NCI-H128 (cell line): ENCODE data around the gene TFR2.

Source experiments
- DNase-seq: peaks from one replicate; lab custom pipeline; 2025; ENCODE audit not compliant: unreplicated experiment; lab: John Stamatoyannopoulos, UW

Gene TFR2

DNA sequence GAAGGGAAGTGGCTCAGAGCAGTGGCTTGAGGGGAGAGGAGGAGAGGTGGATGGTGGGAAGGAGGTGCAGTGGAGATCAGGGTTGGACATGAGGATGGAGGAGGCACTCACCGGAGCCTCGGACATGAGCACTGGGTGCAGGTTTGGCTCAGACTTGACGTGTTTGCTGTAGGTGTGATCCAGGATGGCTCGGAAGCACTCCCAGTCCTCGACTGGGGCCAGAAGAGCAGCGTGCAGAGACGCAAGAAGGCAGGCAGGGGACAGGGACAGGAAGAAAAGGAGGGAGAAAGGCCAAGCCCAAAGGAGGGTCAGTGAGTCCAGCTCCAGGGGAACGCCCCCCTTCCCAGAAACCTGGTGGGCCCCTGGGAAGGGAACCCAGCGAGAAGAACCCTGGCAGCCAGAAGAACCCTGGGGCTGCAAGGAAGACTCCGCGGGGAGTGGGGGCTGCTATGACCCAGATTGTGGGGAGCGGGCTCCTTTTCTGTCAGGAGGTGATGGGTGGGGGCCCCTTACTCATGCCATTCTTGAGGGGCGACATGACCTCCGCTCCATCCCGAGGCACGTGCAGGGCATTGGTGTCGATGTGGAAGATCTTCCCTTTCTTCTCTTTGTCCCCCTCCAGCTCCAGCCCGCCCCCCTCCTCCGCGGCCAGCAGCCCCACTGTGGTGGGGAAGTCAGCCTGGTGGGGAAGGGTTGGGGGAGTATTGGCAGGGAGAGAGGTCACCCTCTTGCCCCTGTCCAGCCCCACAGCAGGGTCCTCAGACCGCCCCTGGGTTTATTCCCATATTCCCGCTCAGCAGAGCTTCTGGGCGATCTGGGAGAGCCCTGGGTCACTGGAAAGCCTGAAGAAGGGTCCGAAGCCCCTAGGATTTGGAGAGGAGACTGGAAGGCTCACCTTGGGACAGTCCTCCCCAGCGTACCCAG lies 13.8 kb upstream of the TFR2 start:
- no peak for DNase-seq

DNA sequence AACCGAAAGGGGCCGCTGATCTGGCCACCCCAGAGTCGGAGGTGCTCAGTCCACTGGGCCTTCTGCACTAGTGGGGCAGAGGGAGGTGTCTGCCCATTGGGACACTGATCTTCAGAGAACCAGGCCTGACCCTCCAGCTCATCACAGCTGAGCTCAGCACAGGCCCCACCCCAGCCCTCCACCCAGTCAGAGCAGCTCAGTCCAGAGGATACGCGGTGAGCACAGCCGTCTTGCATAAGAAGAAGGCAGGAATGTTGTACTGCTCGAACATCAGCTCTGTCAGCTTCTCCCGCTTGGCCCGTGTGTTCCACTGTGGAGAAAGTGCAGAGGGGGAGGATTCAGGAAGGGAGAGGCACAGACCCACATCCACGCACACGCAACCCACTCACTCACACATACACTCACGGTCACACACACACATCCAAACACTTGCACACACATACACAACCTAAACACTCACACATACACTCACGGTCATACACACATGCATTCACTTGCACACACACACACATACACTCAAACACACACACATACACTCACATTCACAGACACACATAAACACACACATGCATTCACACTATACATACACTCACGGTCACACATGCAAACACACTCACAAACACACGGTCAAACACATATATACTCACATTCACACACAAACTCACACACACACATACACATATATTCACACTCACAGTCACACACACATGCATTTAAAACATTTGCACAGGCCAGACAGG lies 8.6 kb upstream of the TFR2 start:
- DNase-seq: no peak

DNA sequence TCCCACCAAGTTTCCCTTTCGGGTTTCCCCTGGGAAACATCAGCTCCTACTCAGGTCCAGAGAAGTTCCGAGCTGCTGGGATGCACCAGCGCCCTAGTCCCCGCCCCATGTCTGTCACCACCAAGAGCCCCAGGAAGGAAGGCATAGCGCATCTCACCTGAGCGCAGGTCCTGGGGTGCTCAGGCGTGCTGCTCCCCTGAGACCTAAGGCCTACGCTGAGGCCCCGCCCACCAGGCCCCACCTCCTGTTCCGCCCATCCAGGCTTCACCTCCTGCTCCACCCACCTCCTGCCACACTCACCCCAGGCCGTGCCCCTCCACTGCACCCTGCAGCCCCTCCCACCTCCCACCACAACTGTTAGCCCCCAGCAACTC lies 1.2 kb upstream of the TFR2 start:
- no peak for DNase-seq

DNA sequence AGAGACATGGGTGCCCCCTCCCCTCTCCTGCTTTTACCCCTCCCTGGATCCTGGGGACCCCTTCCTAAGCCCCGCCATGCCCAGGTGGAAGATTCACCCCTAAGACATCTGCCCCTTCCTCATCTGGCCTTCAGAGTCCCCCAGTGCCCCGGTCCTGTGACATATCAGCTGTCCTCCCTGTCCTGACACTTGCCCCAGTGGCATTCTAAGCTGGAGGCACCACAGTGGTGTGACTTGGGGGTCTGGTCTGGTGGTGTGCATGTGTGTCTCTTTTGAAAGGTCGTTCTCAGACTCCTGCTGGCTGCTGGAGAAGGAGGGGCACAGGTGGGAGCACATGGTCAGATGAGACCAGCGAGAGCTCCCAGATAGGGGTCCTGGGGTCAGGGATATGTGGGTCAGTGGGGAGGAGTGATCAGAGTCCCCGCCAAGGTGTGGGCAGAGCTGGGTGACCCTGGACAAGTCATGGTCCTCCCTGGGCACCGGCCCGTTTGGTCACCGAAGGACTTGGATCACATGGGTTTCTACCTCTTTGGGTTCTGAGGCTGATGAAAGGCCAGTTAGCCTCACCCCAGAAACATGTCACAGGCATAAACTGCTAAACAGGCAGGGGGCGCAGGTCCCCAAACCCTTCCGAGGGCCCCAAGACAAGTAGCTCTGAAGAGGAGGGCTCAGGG lies 645 bp upstream of the TFR2 start:
- DNase-seq: no peak

DNA sequence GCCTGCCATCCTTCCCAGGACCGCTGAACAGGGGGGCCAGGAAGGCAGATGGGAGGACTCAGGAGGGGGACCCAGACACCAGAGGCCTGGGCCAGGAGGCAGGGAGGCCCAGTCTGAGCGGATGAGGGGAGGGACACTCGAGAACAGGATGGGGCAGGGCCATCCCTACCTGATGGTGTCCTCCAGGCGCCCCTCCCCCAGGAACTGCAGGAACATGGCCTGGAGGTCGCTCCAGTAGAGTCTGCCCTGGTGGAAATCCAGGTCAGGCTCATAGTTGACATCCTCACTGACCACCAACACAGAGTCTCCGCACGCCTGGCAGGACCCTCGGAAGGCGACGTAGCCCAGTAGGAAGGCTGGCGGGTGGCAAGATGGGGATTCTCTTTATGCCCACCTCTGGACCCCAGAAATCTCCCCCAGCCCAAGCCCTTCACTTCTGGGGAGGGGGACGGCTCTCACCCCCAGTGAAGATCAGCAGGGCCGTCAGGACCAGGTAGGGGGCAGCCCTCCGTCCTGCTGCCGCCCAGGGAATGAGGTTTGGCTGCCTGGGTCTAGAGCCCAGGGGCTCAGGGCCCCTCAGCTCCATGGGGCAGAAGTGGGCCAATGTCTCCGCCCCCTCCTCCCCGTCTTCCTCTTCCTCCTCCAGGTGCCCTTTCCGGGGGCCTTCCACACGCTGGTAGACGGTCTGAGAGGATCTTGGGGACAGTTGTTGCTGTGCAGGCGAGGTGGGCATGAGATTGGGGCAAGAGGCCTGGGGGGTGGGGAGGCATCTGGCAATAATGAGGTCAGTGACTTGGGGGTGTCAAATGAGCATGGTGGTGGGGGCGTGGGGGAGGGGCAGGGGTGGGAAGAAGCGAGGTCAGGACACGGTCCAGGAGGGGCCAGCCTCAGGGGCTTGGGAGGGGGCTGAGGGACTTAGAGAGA lies 573 bp downstream of the TFR2 start:
- DNase-seq: no peak

DNA sequence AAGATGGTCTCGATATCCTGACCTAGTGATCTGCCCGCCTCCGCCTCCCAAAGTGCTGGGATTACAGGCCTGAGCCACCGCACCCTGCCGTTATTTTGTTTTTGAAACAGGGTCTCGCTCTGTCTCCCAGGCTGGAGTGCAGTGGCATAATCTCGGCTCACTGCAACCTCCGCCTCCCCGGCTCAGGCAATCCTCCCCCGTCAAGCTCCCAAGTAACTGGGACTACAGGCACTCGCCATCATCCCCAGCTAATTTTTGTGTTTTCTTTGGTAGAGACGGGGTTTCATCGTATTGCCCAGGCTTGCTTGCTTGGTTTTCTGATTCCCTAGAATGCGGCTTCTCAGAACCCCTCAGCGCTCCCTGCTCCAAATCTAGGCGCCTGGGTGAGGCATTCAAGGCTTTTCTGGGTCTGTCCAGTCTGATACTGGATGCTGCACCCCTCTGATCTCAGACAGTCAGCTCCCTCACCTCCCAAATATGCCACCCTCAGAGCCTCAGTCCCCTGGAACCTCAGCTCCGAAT lies 1.3 kb downstream of the TFR2 start:
- no peak for DNase-seq

DNA sequence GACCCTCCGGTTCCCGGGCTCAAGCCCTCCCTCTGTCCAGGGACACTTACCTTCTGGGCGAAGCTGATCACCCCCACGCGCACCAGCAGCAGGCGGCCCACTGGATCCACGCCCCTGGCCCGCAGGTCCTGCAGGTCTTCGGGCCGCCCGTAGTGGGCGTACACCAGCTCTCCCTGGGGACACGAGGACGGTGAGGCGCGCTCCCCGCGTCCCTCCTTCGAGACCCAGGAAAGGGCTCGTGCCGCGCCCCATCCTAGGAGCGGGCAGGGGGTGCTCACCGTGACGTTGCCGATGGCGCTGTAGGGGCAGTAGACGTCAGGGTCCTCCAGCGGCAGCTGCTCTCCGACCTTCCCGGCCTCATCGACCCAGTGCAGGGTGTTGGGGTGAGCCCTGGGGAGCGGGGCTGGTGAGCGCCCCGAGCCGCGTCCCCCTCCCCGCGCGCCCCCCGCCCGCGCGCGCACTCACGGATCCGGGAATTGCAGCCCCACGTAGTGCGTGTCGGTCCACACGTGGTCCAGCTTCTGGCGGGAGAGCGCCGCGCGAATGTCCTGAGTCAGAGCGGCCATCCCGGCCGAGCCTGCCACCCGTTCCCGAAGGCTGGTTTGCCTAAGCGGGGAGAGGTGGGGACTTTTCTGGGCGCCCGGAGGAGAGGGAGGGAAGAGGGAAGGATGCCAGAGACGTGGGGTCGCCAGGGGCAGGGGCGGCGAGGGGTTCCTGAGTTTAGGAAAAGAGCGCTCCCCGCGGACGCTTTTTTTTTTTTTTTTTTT lies 8.2 kb downstream of the TFR2 start:
- peak; percentile 8 for DNase-seq

DNA sequence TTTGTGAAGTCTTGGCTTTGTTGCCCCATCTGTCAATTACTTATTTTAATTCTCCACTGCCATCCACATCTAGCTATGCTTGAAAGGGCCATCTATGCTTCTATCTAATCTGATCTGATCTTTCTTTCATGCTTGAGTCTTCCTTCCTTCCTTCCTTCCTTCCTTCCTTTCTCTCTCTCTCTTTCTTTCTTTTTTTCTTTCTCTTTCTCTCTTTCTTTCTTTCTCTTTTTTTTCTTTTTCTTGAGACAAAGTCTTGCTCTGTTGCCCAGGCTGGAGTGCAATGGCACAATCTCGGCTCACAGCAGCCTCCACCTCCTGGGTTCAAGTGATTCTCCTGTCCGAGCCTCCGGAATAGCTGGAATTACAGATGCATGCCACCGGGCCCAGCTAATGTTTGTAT lies 11.3 kb downstream of the TFR2 start:
- no peak for DNase-seq

DNA sequence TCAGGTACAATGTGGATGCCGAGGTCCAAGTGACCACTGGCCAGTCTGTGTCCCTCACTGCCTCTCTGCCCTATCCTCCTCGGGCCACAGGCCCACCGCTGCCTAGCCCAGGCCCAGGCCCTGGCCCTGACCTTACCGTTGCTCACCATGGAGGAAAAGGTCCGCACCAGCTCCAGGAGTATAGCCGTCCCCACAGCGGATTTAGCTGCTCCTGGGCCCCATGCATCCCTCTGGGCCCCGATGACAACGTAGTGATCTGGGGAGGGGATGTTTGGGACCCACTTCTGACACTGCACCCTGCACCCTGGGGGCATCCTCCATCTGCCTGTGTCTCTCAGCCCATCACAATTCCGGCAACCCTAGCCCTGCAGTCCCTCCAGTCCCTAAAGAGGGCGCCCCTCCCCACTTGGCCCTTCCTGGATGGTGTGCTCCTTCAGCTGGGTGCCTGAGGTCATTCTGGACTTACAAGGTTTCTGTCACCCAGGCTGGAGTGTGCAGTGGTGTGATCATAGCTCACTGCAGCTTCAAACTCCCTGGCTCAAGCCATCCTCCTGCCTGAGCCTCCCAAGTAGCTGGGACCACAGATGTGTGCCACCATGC lies 12.1 kb downstream of the TFR2 start:
- no peak for DNase-seq

DNA sequence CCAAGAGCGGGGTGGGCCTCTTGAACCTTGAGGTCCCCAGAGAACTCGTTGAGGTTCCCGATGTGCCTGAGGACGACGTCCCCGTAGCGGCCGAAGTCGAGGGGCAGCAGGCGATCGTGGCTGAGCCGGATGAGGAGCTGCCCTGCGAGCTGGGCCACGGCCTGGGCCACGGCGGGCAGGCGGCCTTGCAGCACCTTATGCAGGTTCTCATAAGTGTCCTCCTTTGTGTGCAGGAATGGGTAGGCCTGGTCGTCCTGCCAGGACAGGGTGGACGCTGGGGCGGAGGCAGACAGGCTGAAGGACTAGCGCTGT lies 14.2 kb downstream of the TFR2 start:
- no peak for DNase-seq

DNA sequence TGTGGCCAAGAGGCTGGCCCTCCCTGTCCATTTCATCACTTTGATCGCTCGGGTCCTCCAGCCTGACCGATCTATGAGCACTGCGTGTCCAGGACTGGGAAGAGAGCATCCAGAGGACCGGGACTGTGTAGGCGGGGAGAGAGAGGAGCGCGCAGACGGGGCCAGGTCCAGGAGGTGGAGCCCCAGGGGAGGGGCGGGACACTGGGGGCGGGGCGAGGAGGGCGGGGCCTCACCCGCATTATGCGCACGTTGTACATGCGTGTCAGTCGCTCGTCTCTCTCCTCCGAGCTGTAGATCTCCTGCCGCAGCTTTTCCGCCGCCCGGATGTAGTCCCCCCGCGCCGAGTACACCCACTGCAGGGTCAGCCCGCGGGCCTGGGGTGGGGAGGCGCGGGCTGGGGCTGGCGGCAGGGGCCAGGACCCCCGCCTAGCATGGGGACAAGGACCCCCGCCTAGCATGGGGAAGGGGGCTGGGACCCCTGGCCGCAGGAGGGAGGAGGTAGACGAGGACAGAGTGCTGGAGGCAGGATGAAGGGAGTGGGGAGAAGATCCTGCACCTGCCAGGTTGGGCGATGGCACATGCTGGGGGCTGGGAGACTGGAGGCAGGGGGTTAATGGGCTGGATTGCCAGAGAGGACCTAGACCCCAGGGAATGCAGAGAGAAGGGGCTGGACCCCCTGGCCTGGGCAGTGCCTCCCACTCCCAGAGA lies 14.7 kb downstream of the TFR2 start:
- DNase-seq: peak; percentile 46

DNA sequence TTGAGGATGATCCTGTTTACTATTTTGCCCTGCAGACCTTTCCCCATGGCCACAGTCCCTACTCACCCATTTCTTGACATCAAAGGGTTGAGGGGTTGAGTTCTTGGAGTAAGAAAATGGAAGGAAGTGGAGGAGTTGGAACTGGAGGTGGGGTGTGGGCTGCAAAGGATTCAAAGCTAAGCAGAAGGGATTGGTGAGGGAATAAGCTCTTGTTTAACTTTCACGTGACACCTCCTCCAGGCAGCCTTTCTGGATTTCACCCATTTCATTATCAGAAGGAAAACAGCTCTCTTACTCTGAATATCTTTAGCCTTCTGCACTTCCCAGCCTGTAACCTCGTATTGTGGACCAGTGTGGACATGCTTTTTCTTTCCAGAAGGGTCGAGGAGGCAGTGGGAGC lies 15.3 kb downstream of the TFR2 start:
- DNase-seq: no peak

DNA sequence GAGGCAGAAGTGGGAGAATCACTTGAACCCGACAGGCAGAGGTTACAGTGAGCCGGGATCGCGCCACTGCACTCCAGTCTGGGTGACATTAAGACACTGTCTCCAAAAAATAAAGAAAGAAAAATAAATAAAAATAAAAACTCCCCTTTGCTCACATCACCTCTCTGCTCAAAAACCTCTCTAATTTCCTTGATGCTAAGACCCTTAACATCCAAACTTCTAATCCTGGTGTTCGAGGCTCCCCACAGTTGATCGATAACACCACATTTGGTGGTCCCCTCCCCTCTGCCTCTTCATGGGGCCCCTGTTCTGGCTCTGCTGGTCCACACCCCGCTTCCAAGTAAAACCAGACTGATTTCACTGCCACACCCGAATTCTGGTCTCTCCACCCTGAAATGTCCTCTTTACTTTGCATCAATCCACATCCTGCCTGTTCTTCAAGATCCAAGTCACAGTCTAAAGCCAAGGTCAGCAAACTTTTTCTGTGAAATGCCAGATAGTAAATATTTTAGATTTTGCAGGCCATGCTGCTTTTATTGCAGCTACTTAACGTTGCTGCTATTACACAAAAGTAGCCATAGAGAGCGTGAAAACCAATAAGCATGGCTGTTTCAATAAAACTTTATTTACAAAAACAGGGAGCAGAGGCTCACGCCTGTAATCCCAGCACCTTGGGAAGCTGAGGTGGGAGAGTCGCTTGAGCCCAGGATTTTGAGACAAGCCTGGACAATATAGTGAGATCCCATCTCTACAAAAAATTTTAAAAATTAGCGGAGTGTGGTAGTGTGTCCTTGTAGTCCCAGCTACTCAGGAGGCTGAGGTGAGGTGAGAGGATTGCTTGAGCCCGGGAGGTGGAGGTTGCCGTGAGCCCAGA lies 17.2 kb downstream of the TFR2 start:
- DNase-seq: no peak

DNA sequence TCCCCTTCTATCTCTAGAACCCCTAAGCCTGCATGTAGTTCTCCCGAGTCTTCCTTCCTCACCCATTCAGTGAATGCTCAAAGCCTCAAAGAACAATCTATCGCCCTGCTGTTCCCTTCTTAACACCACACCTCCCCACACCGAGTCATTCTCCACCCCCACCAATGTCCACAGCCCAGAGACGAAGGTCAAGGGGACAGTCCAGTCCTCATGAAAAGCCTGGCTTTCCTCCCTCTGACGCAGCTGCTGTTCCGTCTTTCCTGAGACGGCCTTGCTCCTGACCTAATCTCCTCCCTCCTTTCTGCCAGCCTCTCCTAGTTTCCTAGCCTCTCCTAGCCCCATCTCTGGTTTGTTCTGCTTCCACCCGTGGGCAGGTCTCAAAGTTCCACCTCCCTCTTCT lies 19.8 kb downstream of the TFR2 start:
- DNase-seq: no peak

DNA sequence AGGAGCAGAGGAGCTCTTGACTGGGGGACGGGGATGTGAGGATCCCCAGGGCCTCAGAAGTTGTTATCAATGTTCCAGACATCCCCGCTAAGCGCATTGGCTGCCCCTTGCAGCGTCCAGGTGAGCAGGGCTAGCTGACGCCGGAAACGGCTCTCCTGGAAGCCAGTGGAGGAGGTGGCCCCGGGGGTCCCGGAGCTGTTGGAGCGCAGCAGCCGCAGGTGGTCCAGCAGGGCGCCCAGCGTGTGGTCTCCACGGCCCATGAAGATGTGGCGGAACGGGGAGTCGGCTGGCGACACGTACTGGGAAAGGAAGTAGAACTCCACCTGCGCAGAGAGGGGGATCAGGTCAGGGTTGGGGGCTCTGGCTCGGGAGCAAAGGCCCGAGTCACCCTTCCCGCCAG lies 20.5 kb downstream of the TFR2 start:
- DNase-seq: no peak

DNA sequence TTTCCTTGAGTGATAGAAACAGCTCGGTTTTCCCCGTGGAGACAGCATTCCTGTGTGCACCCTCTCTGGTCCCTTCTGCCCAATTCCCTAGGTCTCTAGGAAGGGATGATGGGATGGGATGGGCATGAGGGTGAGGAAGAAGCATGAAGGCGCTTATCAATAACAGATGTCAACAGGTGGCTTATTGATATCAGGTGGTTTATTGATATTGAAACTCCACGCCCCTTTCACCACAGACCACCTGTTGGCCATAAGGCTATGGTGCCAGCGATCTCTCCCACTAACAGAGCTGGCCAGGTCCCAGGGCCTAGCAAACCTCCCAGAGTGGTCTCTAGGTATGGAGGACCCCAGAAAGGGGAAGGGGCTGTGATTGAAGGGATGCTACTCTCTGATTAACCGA lies 21.1 kb downstream of the TFR2 start:
- no peak for DNase-seq

DNA sequence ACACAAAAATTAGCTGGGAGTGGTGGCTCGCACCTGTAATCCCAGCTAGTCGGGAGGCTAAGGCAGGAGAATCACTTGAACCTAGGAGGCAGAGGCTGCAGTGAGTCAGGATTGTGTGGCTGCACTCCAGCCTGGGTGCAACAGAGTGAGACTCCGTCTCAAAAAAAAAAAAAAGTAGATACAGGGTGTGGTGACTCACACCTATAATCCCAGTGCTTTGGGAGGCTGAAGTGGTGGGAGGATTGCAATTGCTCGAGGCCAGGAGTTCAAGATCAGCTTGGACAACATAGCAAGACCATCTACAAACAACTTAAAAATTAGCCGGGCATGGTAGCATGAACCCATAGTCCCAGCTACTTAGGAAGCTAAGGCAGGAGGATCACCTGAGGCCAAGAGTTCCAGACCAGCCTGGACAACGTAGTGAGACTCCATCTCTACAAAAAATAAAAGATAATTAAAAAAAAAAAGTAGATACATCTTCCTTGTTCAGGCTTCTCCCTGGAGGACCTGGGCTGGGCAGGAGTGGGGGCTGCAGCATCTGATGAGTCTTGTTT lies 27.0 kb downstream of the TFR2 start:
- DNase-seq: no peak
